ENCODE data around the gene NDE1. TPM values are rescaled to one million over a fixed set of nuclear protein-coding genes. Genes with fewer than 3 reads are reported as not detected.

NDE1 gene
- total RNA-seq, 2 donors from 2014 or later: 34.3 to 39.3 TPM

GRCh38 chr16:15642557-15643047 is 7.4 kb upstream of the NDE1 start:
- intact Hi-C loops (cut with DNase I): no loop called here
- Histone ChIP-seq H3K9me3 (no peaks in the 10 kb centered on the region), H3K4me3 (peak overlapping the region; percentile 89 to 94), H3K27me3 (replicated peaks; ENCODE audit: insufficient read depth) (no peaks in the 10 kb centered on the region), H3K27ac (peak overlapping the region; percentile 99), H3K4me1 (replicated peaks) (peaks cover 6% of the 10 kb centered on the region), H3K36me3 (no peaks in the 10 kb centered on the region)
- peak; percentile 52 for DNase-seq (ENCODE audit: low spot score)
- TF ChIP-seq CTCF (IDR thresholded peaks at IDR 0.05) (peak in 2 of 4 experiments; percentile 20 to 44), POLR2A (IDR thresholded peaks at IDR 0.05) (no peak)
- WGBS: under 1% methylated on average over 22 of the region's 23 CpGs

- peak in 3 of 4 experiments; percentile 38 to 54 (median 42) for TF ChIP-seq CTCF (IDR thresholded peaks at IDR 0.05)
- TF ChIP-seq POLR2A (IDR thresholded peaks at IDR 0.05): peak; percentile 99
- peak; percentile 97 for TF ChIP-seq POLR2AphosphoS5 (IDR thresholded peaks at IDR 0.05)
- Histone ChIP-seq H3K36me3 (no peaks in the 10 kb centered on the region), H3K27me3 (replicated peaks; ENCODE audit: insufficient read depth) (no peaks in the 10 kb centered on the region), H3K27ac (peak within 1 kb of the TSS; percentile 99), H3K4me1 (replicated peaks) (peaks cover 6% of the 10 kb centered on the region), H3K4me3 (peak within 1 kb of the TSS; percentile 89 to 94), H3K9me3 (no peaks in the 10 kb centered on the region)
- intact Hi-C loops (cut with DNase I): no loop called here
- under 1% methylated on average over 57 of the region's 58 CpGs for WGBS
- peak; percentile 98 for DNase-seq (ENCODE audit: low spot score)
Observed at GRCh38 chr16:15643048-15643945, 6.7 kb upstream of the NDE1 start, which contains the start of gene MARF1. Gene MARF1 (minus strand): TSS chr16:15643154. CDS start chr16:15639233, 3,921 bp downstream.

GRCh38 chr16:15643946-15644250 is 6.1 kb upstream of the NDE1 start:
- H3K4me3 ChIP-seq: peak overlapping the region; percentile 89 to 94
- no peaks in the 10 kb centered on the region for H3K36me3 ChIP-seq
- intact Hi-C loops (cut with DNase I): no loop called here
- no peak for TF ChIP-seq CTCF (IDR thresholded peaks at IDR 0.05)
- no peak for TF ChIP-seq POLR2AphosphoS5 (IDR thresholded peaks at IDR 0.05)
- TF ChIP-seq POLR2A (IDR thresholded peaks at IDR 0.05): no peak
- no peak for DNase-seq (ENCODE audit: low spot score)
- H3K27ac ChIP-seq: peak overlapping the region; percentile 99
- peaks cover 6% of the 10 kb centered on the region for H3K4me1 ChIP-seq (replicated peaks)
- no peaks in the 10 kb centered on the region for H3K27me3 ChIP-seq (replicated peaks; ENCODE audit: insufficient read depth)
- 10% methylated on average over 4 of the region's 4 CpGs for WGBS
- H3K9me3 ChIP-seq: no peaks in the 10 kb centered on the region

- no peaks in the 10 kb centered on the region for H3K9me3 ChIP-seq
- intact Hi-C loops (cut with DNase I): no loop called here
- WGBS: 32% methylated on average over 9 of the region's 9 CpGs
Observed at GRCh38 chr16:15644267-15644961, 5.6 kb upstream of the NDE1 start.

More at GRCh38 chr16:15644267-15644961, 5.6 kb upstream of the NDE1 start:
- Histone ChIP-seq H3K36me3 (no peaks in the 10 kb centered on the region), H3K4me1 (replicated peaks) (peaks cover 6% of the 10 kb centered on the region), H3K27ac (peak overlapping the region; percentile 99), H3K4me3 (peak overlapping the region in 1 of 2 donors; percentile 94), H3K27me3 (replicated peaks; ENCODE audit: insufficient read depth) (no peaks in the 10 kb centered on the region)
- DNase-seq (ENCODE audit: low spot score): peak; percentile 81
- TF ChIP-seq POLR2AphosphoS5 (IDR thresholded peaks at IDR 0.05) (peak; percentile 89), POLR2A (IDR thresholded peaks at IDR 0.05) (no peak), CTCF (IDR thresholded peaks at IDR 0.05) (no peak)

All from prostate gland (tissue), 2 donors.